ENCODE results near the gene ARL15. TPM values are rescaled to one million over a fixed set of nuclear protein-coding genes. Genes with fewer than 3 reads are reported as not detected.

Gene ARL15
- total and polyA plus RNA-seq, 9 of the 15 experiments (the other 6 are each of a cell fraction or from before 2014, with no cell fraction given): 18.5 to 80.4 (median 57.0) TPM

GRCh38 chr5:54302267-54302687 is 8.1 kb downstream of the ARL15 start (continued):
- TF ChIP-seq ZZZ3 (IDR thresholded peaks at IDR 0.05) (no peak), MCM5 (IDR thresholded peaks at IDR 0.05; ENCODE audit: low read depth) (no peak), ATF4 (CRISPR knock-in tag; IDR thresholded peaks at IDR 0.05) (0 out of 2 replicates have a peak, but pooled peaks have one; percentile 45), SMARCB1 (IDR thresholded peaks at IDR 0.05; ENCODE audit: insufficient read length, low read depth) (no peak), EHMT2 (IDR thresholded peaks at IDR 0.05) (no peak), U2AF2 (optimal IDR thresholded peaks at IDR 0.05; ENCODE audit: low read depth, low read length) (no peak), SIN3A (IDR thresholded peaks at IDR 0.05; ENCODE audit: borderline replicate concordance in 2 of 2, control insufficient read depth in 1 of 2, low read depth in 2 of 2, low read length in 2 of 2) (no peak), PURB (CRISPR knock-in tag; IDR thresholded peaks at IDR 0.05; ENCODE audit: low read depth) (no peak), HES1 (IDR thresholded peaks at IDR 0.05; ENCODE audit: low read depth) (no peak), ZNF146 (CRISPR knock-in tag; IDR thresholded peaks at IDR 0.05; ENCODE audit: unreplicated experiment) (no peak), SMAD1 (IDR thresholded peaks at IDR 0.05; ENCODE audit: low read depth, low read length, partially characterized antibody) (no peak), PRDM10 (IDR thresholded peaks at IDR 0.05; ENCODE audit: partially characterized antibody) (no peak), TAF15 (IDR thresholded peaks at IDR 0.05; ENCODE audit: low read depth, low read length) (no peak), CBFA2T2 (conservative IDR thresholded peaks at IDR 0.05) (no peak), NFIC (IDR thresholded peaks at IDR 0.05) (no peak), TRIM24 (IDR thresholded peaks at IDR 0.05) (peak; percentile 32 to 64; a peak in 2 of 4 replicates), ZNF57 (CRISPR knock-in tag; IDR thresholded peaks at IDR 0.05) (no peak), MTF1 (CRISPR knock-in tag; IDR thresholded peaks at IDR 0.05; ENCODE audit: borderline replicate concordance) (no peak), CC2D1A (IDR thresholded peaks at IDR 0.05) (no peak), NR0B1 (IDR thresholded peaks at IDR 0.05; ENCODE audit: partially characterized antibody) (no peak), POU5F1 (IDR thresholded peaks at IDR 0.05; ENCODE audit: borderline replicate concordance, low read depth, low read length, partially characterized antibody) (no peak), MCM2 (IDR thresholded peaks at IDR 0.05; ENCODE audit: low read depth) (no peak), ELF2 (CRISPR knock-in tag; IDR thresholded peaks at IDR 0.05) (no peak), POLR2G (IDR thresholded peaks at IDR 0.05; ENCODE audit: low read depth, low read length) (no peak)

Measured in K562 (cell line).